ENCODE data around the gene SULT1C4. TPM values are rescaled to one million over a fixed set of nuclear protein-coding genes. Genes with fewer than 3 reads are reported as not detected.

SULT1C4 gene
- total RNA-seq, 1 donor from 2014 or later = 11.3 TPM

- H3K9me3 Mint-ChIP-seq = peaks cover 6% of the 10 kb centered on the region
- Histone ChIP-seq H3K79me2 (ENCODE audit: low read depth) (no peaks in the 10 kb centered on the region), H3K4me2 (peak overlapping the region; percentile 58), H3K4me1 (peaks cover 27% of the 10 kb centered on the region), H3K4me3 (no peak overlapping the region), H3K36me3 (no peaks in the 10 kb centered on the region), H2AFZ (replicated peaks) (no peak overlapping the region), H4K20me1 (ENCODE audit: low read depth) (no peaks in the 10 kb centered on the region), H3F3A (ENCODE audit: low read depth) (peaks cover 18% of the 10 kb centered on the region), H3K27me3 (no peaks in the 10 kb centered on the region), H3K9ac (no peak overlapping the region), H3K9me3 (ENCODE audit: low read depth) (no peaks in the 10 kb centered on the region), H3K27ac (peak overlapping the region; percentile 61)
- no peaks in the 10 kb centered on the region for H3K27me3 Mint-ChIP-seq (ENCODE audit: insufficient read depth, low read depth)
- peaks cover 19% of the 10 kb centered on the region for H3K36me3 Mint-ChIP-seq
- H3K4me3 Mint-ChIP-seq = no peak overlapping the region
- H3K27ac Mint-ChIP-seq = no peak overlapping the region
- peaks cover 22% of the 10 kb centered on the region for H3K4me1 Mint-ChIP-seq
- peak; percentile 56 for DNase-seq (ENCODE audit: low spot score)
- TF ChIP-seq EZH2phosphoT487 (IDR thresholded peaks at IDR 0.05) (no peak), CTCF (IDR thresholded peaks at IDR 0.05) (no peak), EZH2 (IDR thresholded peaks at IDR 0.05) (no peak)
These were observed 5.5 kb downstream of the SULT1C4 start for GRCh38 chr2:108383146-108383830.

DNA sequence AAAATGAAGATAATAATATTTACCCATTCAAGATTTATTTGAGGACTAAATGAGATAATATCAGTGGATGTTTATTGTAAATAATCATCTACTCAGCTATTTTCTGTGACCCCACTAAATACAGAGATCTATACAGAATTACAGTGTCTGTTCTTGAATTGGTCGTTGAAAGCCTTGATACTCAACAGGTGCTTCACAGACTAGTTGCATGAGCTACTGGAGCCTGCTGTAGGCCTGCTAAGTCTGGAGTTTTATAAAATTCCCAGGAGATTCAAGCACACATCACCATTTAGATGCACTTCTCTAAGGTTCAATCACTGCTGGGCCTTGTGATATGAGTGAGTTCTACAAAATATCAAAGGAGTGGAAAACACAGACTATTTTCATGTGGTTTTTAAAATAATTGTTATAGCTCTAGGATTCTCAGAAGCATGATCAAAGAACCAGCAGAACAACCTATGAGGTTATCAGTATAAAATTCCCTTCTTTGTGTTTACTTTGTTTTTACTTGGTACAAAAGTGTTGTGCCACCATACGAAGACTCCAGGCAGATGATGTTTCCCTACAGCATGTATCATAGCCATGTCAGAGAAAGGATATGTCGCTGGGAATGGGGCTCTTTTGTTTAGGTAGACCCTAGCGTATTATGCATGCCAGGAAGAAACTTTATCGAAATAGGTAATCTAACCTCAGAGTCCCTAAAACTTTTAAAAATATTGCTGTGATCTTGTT lies 7.1 kb downstream of the SULT1C4 start:
- peaks cover 9% of the 10 kb centered on the region for H3K4me1 Mint-ChIP-seq
- Histone ChIP-seq H3K4me1 (peaks cover 20% of the 10 kb centered on the region), H3K4me2 (no peak overlapping the region), H4K20me1 (ENCODE audit: low read depth) (no peaks in the 10 kb centered on the region), H2AFZ (replicated peaks) (no peak overlapping the region), H3K36me3 (no peaks in the 10 kb centered on the region), H3K79me2 (ENCODE audit: low read depth) (no peaks in the 10 kb centered on the region), H3K4me3 (no peak overlapping the region), H3F3A (ENCODE audit: low read depth) (peaks cover 17% of the 10 kb centered on the region), H3K9ac (no peak overlapping the region), H3K27ac (no peak overlapping the region), H3K27me3 (no peaks in the 10 kb centered on the region), H3K9me3 (ENCODE audit: low read depth) (no peaks in the 10 kb centered on the region)
- DNase-seq (ENCODE audit: low spot score) = no peak
- H3K4me3 Mint-ChIP-seq = no peak overlapping the region
- peaks cover 6% of the 10 kb centered on the region for H3K9me3 Mint-ChIP-seq
- TF ChIP-seq EZH2 (IDR thresholded peaks at IDR 0.05) (no peak), CTCF (IDR thresholded peaks at IDR 0.05) (no peak), EZH2phosphoT487 (IDR thresholded peaks at IDR 0.05) (no peak)
- peaks cover 25% of the 10 kb centered on the region for H3K36me3 Mint-ChIP-seq
- H3K27ac Mint-ChIP-seq = no peak overlapping the region
- peaks cover 3% of the 10 kb centered on the region for H3K27me3 Mint-ChIP-seq (ENCODE audit: insufficient read depth, low read depth)

DNA sequence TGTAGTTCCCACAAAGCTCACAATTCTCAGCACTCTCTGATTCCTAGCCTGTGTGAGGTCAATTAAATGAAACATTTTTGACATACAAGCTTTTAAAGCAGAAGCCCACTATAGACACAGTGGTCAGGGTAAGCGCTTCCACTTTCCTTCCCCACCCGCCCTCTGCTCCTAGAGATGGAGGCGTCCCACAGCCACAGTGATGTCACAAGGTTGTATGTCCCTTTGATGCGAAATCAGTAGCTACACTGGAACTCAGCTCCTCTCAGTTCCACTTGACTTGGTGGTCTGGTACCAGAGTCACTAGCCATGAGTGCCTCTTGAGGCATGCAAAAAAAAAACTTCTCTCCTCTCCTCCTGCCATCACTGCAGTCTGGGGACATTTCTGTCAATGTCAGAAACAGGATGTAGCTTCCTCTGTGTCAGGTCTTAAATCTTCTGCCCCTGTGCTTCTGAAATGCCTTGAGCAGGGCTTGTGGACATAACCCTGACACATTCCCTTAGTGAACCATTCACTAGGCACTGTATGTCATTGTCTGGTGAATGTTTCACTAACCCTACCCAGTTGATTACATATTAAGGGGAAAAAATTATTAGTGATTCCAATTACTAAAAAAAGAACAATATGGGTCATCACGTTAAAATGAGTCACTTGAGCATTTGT lies 7.8 kb downstream of the SULT1C4 start:
- Mint-ChIP-seq H3K4me1 (peaks cover 9% of the 10 kb centered on the region), H3K9me3 (peaks cover 6% of the 10 kb centered on the region), H3K27ac (no peak overlapping the region), H3K27me3 (ENCODE audit: insufficient read depth, low read depth) (peaks cover 3% of the 10 kb centered on the region), H3K36me3 (peaks cover 30% of the 10 kb centered on the region), H3K4me3 (no peak overlapping the region)
- H3K4me1 ChIP-seq = peaks cover 20% of the 10 kb centered on the region
- H3K9me3 ChIP-seq (ENCODE audit: low read depth) = no peaks in the 10 kb centered on the region
- no peaks in the 10 kb centered on the region for H4K20me1 ChIP-seq (ENCODE audit: low read depth)
- H3K9ac ChIP-seq = no peak overlapping the region
- no peak for TF ChIP-seq EZH2phosphoT487 (IDR thresholded peaks at IDR 0.05)
- no peak for TF ChIP-seq CTCF (IDR thresholded peaks at IDR 0.05)
- TF ChIP-seq EZH2 (IDR thresholded peaks at IDR 0.05) = no peak
- H3K36me3 ChIP-seq = no peaks in the 10 kb centered on the region
- H3K4me3 ChIP-seq = no peak overlapping the region
- peaks cover 17% of the 10 kb centered on the region for H3F3A ChIP-seq (ENCODE audit: low read depth)
- H3K79me2 ChIP-seq (ENCODE audit: low read depth) = no peaks in the 10 kb centered on the region
- H2AFZ ChIP-seq (replicated peaks) = no peak overlapping the region
- no peak overlapping the region for H3K27ac ChIP-seq
- H3K4me2 ChIP-seq = no peak overlapping the region
- DNase-seq (ENCODE audit: low spot score) = no peak
- H3K27me3 ChIP-seq = no peaks in the 10 kb centered on the region
